Panc1 (cell line): ENCODE data around the gene SPATA13. TPM values are rescaled to one million over a fixed set of nuclear protein-coding genes. Genes with fewer than 3 reads are reported as not detected.

ENCODE experiments used
- ATAC-seq: fragments of 200-7000 bp; cut with Tn5 transposase; 2 replicates; pipeline ENCODE4 v1.9.1; 2020; ENCODE audit warnings: mild to moderate bottlenecking, moderate library complexity
- BruUV-seq: library from RNA; stranded (reverse); fragments of 400-500 nt; replicated peaks from 2 replicates; lab custom pipeline; 2021; lab: Mats Ljungman, UMichigan
- CTCF ChIA-PET: fragments of 300-600 bp; sonication (Branson Sonifier 250); formaldehyde crosslinking; loops from one replicate; lab custom pipeline; 2022; ENCODE audit warnings: antibody characterized with exemption; lab: Charles Lee
- POLR2A ChIA-PET: fragments of 300-600 bp; sonication (Branson Sonifier 250); formaldehyde crosslinking; loops from one replicate; lab custom pipeline; 2022; ENCODE audit warnings: antibody characterized with exemption; lab: Charles Lee
- DNase-seq: peaks from one replicate; pipeline ENCODE4 v3.0.0-alpha.2; 2010; ENCODE audit warnings: low read depth, low spot score
- H3K27ac ChIP-seq: 2 replicates; pipeline ENCODE4 v1.5.1; 2011; ENCODE audit warnings: mild to moderate bottlenecking, low read length, inconsistent platforms
- H3K27me3 ChIP-seq: fragments of 200-500 bp; sonication (Bioruptor generic); 2 replicates; pipeline ENCODE4 v1.6.0; 2014; ENCODE audit warnings: low read length, inconsistent platforms; ENCODE audit not compliant: control insufficient read depth, insufficient read depth
- H3K36me3 ChIP-seq: fragments of 200-500 bp; sonication (Bioruptor generic); 2 replicates; pipeline ENCODE4 v1.5.1; 2014; ENCODE audit warnings: inconsistent platforms, mild to moderate bottlenecking, low read length, moderate library complexity; ENCODE audit not compliant: control insufficient read depth, insufficient read depth
- H3K4me1 ChIP-seq: 2 replicates; pipeline ENCODE4 v1.5.1; 2011; ENCODE audit warnings: inconsistent platforms, mild to moderate bottlenecking, low read length, moderate library complexity; ENCODE audit not compliant: control insufficient read depth, insufficient read depth
- H3K4me3 ChIP-seq, 2 experiments: 2 replicates each; pipeline ENCODE4 v1.5.1; 2011 to 2012; ENCODE audit warnings: low read depth in 2 of 2, low read length in 2 of 2, mild to moderate bottlenecking in 2 of 2, inconsistent platforms in 1 of 2, moderate library complexity in 1 of 2
- H3K9me3 ChIP-seq: fragments of 200-500 bp; sonication (Bioruptor generic); 2 replicates; pipeline ENCODE4 v1.5.1; 2014; ENCODE audit warnings: low read depth, mild to moderate bottlenecking, inconsistent platforms, low read length, moderate library complexity; ENCODE audit not compliant: control insufficient read depth, insufficient read depth
- CTCF ChIP-seq: fragments of 450-650 bp; IDR thresholded peaks from 2 replicates; pipeline ENCODE4 v1.5.1; 2017; ENCODE audit warnings: mild to moderate bottlenecking
- POLR2AphosphoS5 ChIP-seq: IDR thresholded peaks from 2 replicates; pipeline ENCODE4 v1.6.1; 2012; ENCODE audit warnings: mild to moderate bottlenecking, low read depth, low read length, moderate library complexity
- REST ChIP-seq, 2 experiments: IDR thresholded peaks; 2 replicates each; pipeline ENCODE4 v1.6.1; 2011 to 2012; ENCODE audit warnings: low read depth in 2 of 2, control low read depth in 1 of 2, low read length in 1 of 2, mild to moderate bottlenecking in 1 of 2, moderate library complexity in 1 of 2; ENCODE audit not compliant: insufficient read depth in 1 of 2
- SIN3A ChIP-seq: IDR thresholded peaks from 2 replicates; pipeline ENCODE4 v1.6.1; 2012; ENCODE audit warnings: low read depth, mild to moderate bottlenecking, low read length, moderate library complexity, borderline replicate concordance; ENCODE audit not compliant: insufficient read depth
- TCF7L2 ChIP-seq: IDR thresholded peaks from 2 replicates; pipeline ENCODE4 v1.6.1; 2011; ENCODE audit warnings: mild to moderate bottlenecking, low read depth, low read length, inconsistent platforms
- in situ Hi-C: cut with HindIII; loops from 2 replicates; pipeline ENCODE4 v1.10.0; 2016; ENCODE audit warnings: low sequenced_read_pairs, low pct_unique_long_range_greater_than_20kb
- intact Hi-C: fragments of 100-400 bp; cut with micrococcal nuclease; formaldehyde crosslinking; loops from one replicate; pipeline ENCODE4 v1.10.0; 2022; ENCODE audit not compliant: unreplicated experiment
- total RNA-seq: library from RNA; stranded (reverse); gene quantifications from one replicate; pipeline ENCODE4 v1.2.1, GENCODE V29; 2021; ENCODE audit not compliant: unreplicated experiment

The SPATA13 gene
- total RNA-seq, 1 experiment from 2014 or later: 7.9 TPM

- Histone ChIP-seq H3K27me3 (no peaks in the 10 kb centered on the region), H3K4me3 (no peak overlapping the region), H3K36me3 (no peaks in the 10 kb centered on the region), H3K27ac (no peak overlapping the region), H3K9me3 (no peaks in the 10 kb centered on the region), H3K4me1 (no peaks in the 10 kb centered on the region)
- DNase-seq (no peak), ATAC-seq (no peak)
- intact Hi-C loops: no loop called here
- CTCF ChIA-PET: no interaction called here
- BruUV-seq: no TSS peak
- in situ Hi-C loops: no loop called here
- POLR2A ChIA-PET: no interaction called here
- TF ChIP-seq TCF7L2 (no peak), SIN3A (no peak), POLR2AphosphoS5 (no peak), REST (IDR thresholded peaks at IDR 0.05; ENCODE audit: insufficient read depth in 1 of 2, low read depth in 2 of 2, low read length in 1 of 2) (no peak)
These were observed 179.6 kb downstream of the SPATA13 start for GRCh38 chr13:24339937-24340607.

GRCh38 chr13:24340608-24340955 lies 180.1 kb downstream of the SPATA13 start:
- Histone ChIP-seq H3K36me3 (no peaks in the 10 kb centered on the region), H3K4me1 (no peaks in the 10 kb centered on the region), H3K4me3 (no peak overlapping the region), H3K27ac (no peak overlapping the region), H3K9me3 (no peaks in the 10 kb centered on the region), H3K27me3 (no peaks in the 10 kb centered on the region)
- POLR2A ChIA-PET: no interaction called here
- intact Hi-C loops (no loop called here), in situ Hi-C loops (no loop called here)
- ATAC-seq (no peak), DNase-seq (no peak)
- BruUV-seq: no TSS peak
- CTCF ChIA-PET: no interaction called here
- no peak for TF ChIP-seq SIN3A
- TF ChIP-seq REST (IDR thresholded peaks at IDR 0.05; ENCODE audit: insufficient read depth in 1 of 2, low read depth in 2 of 2, low read length in 1 of 2): no peak
- no peak for TF ChIP-seq CTCF
- no peak for TF ChIP-seq POLR2AphosphoS5
- TF ChIP-seq TCF7L2: no peak
